ENCODE measurements around the gene VAV2.

VAV2 gene

GRCh38 chr9:133843751-133844397 lies 148.2 kb downstream of the VAV2 start:
- DNase-seq (ENCODE audit: low read depth): no peak
- H3K4me3 ChIP-seq (ENCODE audit: low read depth, low read length): no peak overlapping the region
- in situ Hi-C loops (cut with HindIII; ENCODE audit: low sequenced_read_pairs): no loop called here
- no peak for TF ChIP-seq CTCF (IDR thresholded peaks at IDR 0.05; ENCODE audit: low read depth, low read length, missing control alignments)

DNA sequence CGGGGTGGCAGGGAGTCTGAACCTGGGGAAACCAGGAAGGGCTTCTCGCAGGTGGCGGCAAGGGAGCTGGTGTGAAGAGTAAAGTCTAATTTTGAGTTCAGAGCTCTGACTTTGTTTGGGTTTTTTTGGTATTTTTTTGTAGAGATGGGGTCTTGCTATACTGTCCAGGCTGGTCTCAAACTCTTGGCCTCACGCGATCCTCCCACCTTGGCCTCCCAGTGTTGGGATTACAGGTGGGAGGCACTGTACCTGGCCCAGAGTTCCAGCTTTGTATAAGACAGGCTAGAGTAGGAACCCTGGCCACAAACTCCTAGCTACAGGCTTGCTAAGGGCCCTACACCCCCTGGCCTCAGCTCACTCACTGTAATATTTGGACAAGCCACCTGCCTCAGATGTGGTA lies 148.9 kb downstream of the VAV2 start:
- in situ Hi-C loops (cut with HindIII; ENCODE audit: low sequenced_read_pairs): no loop called here
- TF ChIP-seq CTCF (IDR thresholded peaks at IDR 0.05; ENCODE audit: low read depth, low read length, missing control alignments): no peak

DNA sequence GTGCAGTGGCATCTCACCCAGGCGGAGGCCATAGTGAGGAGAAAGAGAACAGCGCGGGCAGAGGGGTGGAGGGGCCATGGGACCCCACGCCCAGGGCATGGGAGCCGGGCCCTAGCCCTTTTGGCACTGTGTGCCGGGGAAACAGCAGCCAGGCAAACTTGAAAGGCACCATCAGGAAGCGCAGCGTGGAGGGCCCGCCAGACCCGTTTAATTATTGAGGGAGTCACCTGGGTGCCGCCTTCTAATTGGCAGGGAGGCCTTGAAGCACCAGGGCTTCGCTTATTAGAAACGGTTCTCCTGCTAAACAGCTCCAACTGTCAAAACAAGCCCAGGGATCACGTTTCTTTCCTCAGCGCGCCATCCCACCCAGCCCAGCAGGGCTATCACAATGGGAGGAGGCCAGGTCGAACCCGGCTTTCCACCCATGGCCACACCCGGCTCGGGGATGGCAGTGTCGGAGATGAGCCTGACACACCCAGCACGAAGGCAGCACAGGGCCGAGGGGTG lies 149.3 kb downstream of the VAV2 start:
- no peak for TF ChIP-seq CTCF (IDR thresholded peaks at IDR 0.05; ENCODE audit: low read depth, low read length, missing control alignments)
- H3K4me3 ChIP-seq (ENCODE audit: low read depth, low read length): no peak overlapping the region
- no peak for DNase-seq (ENCODE audit: low read depth)
- in situ Hi-C loops (cut with HindIII; ENCODE audit: low sequenced_read_pairs): no loop called here

More for the DNA sequence above, 148.9 kb downstream of the VAV2 start:
- H3K4me3 ChIP-seq (ENCODE audit: low read depth, low read length): no peak overlapping the region
- no peak for DNase-seq (ENCODE audit: low read depth)

DNA sequence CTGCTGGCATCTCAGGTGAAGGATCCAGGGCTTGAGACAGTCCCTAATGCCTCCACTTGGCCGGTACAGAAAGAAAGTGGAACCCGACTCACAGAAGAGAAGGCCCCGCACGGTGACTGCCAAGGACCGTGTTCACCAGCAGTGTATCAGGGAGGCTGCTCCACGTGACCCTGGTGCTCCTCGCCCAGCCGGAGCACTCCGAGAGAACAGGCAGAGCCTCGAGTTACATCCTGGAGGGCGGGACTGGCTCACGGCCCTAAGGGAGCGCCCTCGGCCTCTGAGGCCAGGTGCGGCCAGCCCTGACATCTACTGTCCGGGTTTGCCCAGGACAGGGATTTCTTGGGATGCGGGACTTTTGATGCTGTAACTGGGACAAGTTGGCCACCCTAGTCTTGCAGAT lies 149.9 kb downstream of the VAV2 start:
- H3K4me3 ChIP-seq (ENCODE audit: low read depth, low read length): no peak overlapping the region
- no peak for DNase-seq (ENCODE audit: low read depth)
- in situ Hi-C loops (cut with HindIII; ENCODE audit: low sequenced_read_pairs): no loop called here
- TF ChIP-seq CTCF (IDR thresholded peaks at IDR 0.05; ENCODE audit: low read depth, low read length, missing control alignments): no peak

DNA sequence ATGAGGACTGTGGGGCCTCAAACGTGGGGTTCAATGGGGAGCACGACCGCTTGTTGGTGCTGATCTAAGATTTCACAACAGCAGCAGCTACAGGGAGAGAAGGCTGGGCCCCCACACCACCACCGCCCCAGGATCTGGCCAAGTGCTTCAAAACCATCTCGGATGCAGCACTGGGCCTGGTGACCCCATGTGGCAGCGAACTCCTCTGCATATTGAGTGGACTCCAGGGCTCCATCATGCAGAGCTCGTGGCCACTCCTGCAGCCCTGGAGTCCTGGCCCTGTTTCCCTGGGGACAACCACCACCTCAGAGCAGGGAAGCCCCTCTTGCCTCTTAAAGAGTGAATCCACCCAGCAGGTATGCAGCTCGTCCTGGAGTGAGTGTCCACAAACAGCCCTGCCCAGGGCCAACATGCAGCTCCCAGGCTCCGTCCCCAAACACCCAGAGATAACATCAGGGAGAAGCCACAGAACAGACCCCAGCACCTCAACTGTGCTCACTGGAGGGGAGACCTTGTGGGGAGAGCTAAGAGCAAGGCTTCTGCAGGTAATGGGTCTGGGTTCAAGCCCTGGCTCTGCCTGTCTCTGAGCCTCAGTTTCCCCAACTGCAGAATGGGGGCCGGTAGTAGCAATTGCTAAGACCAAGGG lies 150.8 kb downstream of the VAV2 start:
- H3K4me3 ChIP-seq (ENCODE audit: low read depth, low read length): no peak overlapping the region
- no peak for TF ChIP-seq CTCF (IDR thresholded peaks at IDR 0.05; ENCODE audit: low read depth, low read length, missing control alignments)
- in situ Hi-C loops (cut with HindIII; ENCODE audit: low sequenced_read_pairs): no loop called here
- DNase-seq (ENCODE audit: low read depth): no peak

DNA sequence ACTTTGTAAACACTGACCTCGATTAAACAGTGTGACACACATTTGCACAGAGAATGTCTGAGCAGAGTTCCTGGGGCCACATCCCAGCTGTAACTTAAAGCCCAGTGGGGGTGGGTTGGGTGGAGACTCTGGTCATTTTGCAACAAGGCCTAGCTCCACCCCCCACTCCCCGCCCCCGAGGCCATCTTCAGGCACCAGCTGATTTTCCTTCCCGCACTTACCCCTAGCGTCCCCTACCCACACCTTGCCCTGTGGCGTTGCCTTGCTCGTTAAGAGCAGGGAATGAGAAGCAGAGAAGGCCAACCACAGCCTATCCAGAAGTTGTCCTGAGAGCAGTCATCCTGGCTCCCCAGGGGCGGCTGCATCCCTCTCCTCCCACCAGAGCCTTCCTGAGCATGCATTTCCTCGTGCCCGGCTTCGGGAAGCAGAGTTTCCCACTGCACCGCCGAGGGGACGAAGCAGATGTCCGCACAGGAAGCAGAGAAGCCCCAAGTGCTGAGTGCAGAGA lies 152.2 kb downstream of the VAV2 start:
- no peak overlapping the region for H3K4me3 ChIP-seq (ENCODE audit: low read depth, low read length)
- in situ Hi-C loops (cut with HindIII; ENCODE audit: low sequenced_read_pairs): no loop called here
- no peak for DNase-seq (ENCODE audit: low read depth)

More for the DNA sequence above, 152.2 kb downstream of the VAV2 start:
- TF ChIP-seq CTCF (IDR thresholded peaks at IDR 0.05; ENCODE audit: low read depth, low read length, missing control alignments): no peak

Measured in astrocyte of the cerebellum (primary cell).